Heart left ventricle (tissue), 13 donors: ENCODE measurements around the gene TPRG1L.

Source experiments
- POLR2A ChIP-seq, 2 donors: fragments of 450-650 bp; IDR thresholded peaks; one replicate each; pipeline ENCODE4 v1.6.1; 2017; ENCODE audit warnings: antibody characterized with exemption in 2 of 2, mild to moderate bottlenecking in 2 of 2, moderate library complexity in 2 of 2
- TF ChIP-seq, protein P1 (sequence below), 12 donors: fragments of 200-600 bp; sonication (generic) in 4 of 12; IDR thresholded peaks; one replicate each; pipeline versions ENCODE4 v1.5.0 to v1.8.0; 2018 to 2022; ENCODE audit warnings: antibody characterized with exemption in 12 of 12, mild to moderate bottlenecking in 5 of 12
- donor health status: ischemic (EF 13 %, LVEDD 7.1; RV severe dilation, severe dysfunction).
- donor health status: DM: no; HTN: yes; CAD: no.
- donor health status: DM: no; HTN: no; CAD: no.
- donor health status: ischemic (EF 25% LVEDD 6.9; RV normal size, moderate dysfunction).
- donor health status: ischemic (EF 25% LVEDD 5.7; RV mildly dilated, moderate dysfunction).
- donor health status: ischemic (EF 35%, LVEDD 5.7; RV mildly dilated, moderate dysfunction).
- donor health status: nonischemic (EF 11% LVEDD 7.7; RV severe dilation, severe dysfunction).
- donor health status: DM: yes; HTN: yes; CAD: no.
- donor health status: PGD.
- donor health status: ischemic (EF 29% LVEDD 5.4; RV normal size, mild dysfunction).
- donor health status: nonischemic (EF 23%, LVEDD 6.1; RV moderate dilation, normal function).

- no peak for TF ChIP-seq POLR2A (IDR thresholded peaks at IDR 0.05)
- TF ChIP-seq, protein P1, sequence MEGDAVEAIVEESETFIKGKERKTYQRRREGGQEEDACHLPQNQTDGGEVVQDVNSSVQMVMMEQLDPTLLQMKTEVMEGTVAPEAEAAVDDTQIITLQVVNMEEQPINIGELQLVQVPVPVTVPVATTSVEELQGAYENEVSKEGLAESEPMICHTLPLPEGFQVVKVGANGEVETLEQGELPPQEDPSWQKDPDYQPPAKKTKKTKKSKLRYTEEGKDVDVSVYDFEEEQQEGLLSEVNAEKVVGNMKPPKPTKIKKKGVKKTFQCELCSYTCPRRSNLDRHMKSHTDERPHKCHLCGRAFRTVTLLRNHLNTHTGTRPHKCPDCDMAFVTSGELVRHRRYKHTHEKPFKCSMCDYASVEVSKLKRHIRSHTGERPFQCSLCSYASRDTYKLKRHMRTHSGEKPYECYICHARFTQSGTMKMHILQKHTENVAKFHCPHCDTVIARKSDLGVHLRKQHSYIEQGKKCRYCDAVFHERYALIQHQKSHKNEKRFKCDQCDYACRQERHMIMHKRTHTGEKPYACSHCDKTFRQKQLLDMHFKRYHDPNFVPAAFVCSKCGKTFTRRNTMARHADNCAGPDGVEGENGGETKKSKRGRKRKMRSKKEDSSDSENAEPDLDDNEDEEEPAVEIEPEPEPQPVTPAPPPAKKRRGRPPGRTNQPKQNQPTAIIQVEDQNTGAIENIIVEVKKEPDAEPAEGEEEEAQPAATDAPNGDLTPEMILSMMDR (IDR thresholded peaks at IDR 0.05): no peak
Observed at GRCh38 chr1:3609769-3610526, 14.9 kb upstream of the TPRG1L start.
